BLaER1 treated with 17β-estradiol and CSF1 and Interleukin-3, amounts not matched to agents 10 nM and 100 nM (cell line): Measurements from ENCODE around the gene ROR1.

ENCODE experiments used
- H3K27ac ChIP-seq, 11 experiments: shearing (Covaris generic); formaldehyde crosslinking; 2 replicates each; pipeline ENCODE4 v1.8.1; 2022
- H3K27me3 ChIP-seq, 11 experiments: shearing (Covaris generic); formaldehyde crosslinking; 2 replicates each; pipeline ENCODE4 v1.8.1; 2022
- H3K36me3 ChIP-seq, 11 experiments: shearing (Covaris generic); formaldehyde crosslinking; 2 replicates each; pipeline ENCODE4 v1.8.1; 2022
- H3K4me1 ChIP-seq, 10 experiments: shearing (Covaris generic); formaldehyde crosslinking; 2 replicates each; pipeline ENCODE4 v1.8.1; 2022
- H3K4me2 ChIP-seq, 11 experiments: shearing (Covaris generic); formaldehyde crosslinking; 2 replicates each; pipeline ENCODE4 v1.8.1; 2022
- H3K4me3 ChIP-seq, 10 experiments: shearing (Covaris generic); formaldehyde crosslinking; 2 replicates each; pipeline ENCODE4 v1.8.1; 2022
- H3K9ac ChIP-seq, 11 experiments: shearing (Covaris generic); formaldehyde crosslinking; 2 replicates each; pipeline ENCODE4 v1.8.1; 2022
- H3K9me3 ChIP-seq, 11 experiments: shearing (Covaris generic); formaldehyde crosslinking; replicated peaks in 1 of 11; 2 replicates each; pipeline ENCODE4 v1.8.1; 2022
- H4K20me1 ChIP-seq, 11 experiments: shearing (Covaris generic); formaldehyde crosslinking; 2 replicates each; pipeline ENCODE4 v1.8.1; 2022
- Cebpa-rat ChIP-seq, 11 experiments: shearing (Covaris generic); IDR thresholded peaks; 2 replicates each; pipeline ENCODE4 v1.8.1; 2022

ROR1 gene

DNA sequence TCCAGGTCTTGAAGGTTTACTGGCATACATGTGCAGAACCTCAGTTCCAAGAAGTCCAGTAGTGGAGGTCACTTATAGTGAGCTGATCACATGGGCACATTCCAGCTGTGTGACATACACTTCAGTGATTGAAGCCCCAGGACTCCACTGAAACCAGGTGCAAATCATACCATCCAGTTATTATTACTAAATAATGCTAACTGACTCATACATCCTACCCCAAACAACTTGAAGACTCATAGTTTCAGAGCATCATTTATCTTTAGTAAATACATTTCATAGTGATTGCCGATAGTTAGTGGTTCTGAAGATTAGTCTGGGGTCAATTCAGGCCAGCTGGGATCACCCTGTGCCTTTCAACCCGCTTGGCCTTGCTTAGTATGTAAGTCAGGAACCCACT, 291.8 kb downstream of the ROR1 start:
- Histone ChIP-seq H3K4me3 (no peak overlapping the region), H3K4me2 (no peak overlapping the region), H3K27me3 (no peaks in the 10 kb centered on the region), H3K36me3 (no peaks in the 10 kb centered on the region), H3K9me3 (no peaks in the 10 kb centered on the region), H3K4me1 (peaks cover 0 to 16% (median 8%) of the 10 kb centered on the region in 10 experiments; a peak in 13 of 20 replicates), H3K27ac (no peak overlapping the region), H3K9ac (no peak overlapping the region), H4K20me1 (no peaks in the 10 kb centered on the region)
- TF ChIP-seq Cebpa-rat (IDR thresholded peaks at IDR 0.05): no peak

DNA sequence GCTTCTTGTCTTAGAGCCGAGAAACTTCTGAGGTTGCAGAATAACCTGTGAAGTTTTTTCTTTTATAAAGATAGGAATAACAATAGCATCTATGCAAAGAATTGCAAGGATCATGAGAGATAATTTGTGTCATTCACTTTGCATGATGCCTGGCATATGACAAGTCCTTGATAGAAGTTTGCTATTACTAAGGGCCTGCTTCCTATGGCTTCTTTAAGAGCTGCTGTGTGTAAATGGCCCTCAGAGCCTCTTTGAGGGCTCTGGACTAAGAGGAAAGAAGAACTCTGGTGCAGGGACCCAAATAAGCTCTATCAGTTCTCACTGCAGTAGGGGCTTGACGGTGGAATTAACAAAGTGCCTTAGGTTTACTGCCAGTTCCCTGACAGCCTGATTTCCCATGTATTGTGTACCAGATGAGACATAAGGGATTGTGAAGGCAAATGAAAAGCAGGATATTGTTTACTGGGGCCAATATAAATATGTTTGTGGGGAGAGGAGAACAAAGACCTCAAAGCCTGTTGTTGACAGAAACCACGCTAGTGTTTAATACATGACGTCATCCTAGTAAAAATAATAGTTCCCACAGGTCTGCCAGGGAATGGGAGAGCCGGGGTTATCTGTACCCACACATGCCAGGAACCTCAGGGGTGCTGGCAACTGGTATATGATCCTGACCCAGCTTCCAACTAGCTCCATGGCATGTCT, 298.4 kb downstream of the ROR1 start:
- H4K20me1 ChIP-seq: no peaks in the 10 kb centered on the region
- no peak overlapping the region for H3K9ac ChIP-seq
- H3K9me3 ChIP-seq: no peaks in the 10 kb centered on the region
- TF ChIP-seq Cebpa-rat (IDR thresholded peaks at IDR 0.05): no peak
- H3K36me3 ChIP-seq: no peaks in the 10 kb centered on the region
- H3K27me3 ChIP-seq: no peaks in the 10 kb centered on the region
- no peak overlapping the region for H3K4me2 ChIP-seq
- no peak overlapping the region for H3K27ac ChIP-seq
- H3K4me1 ChIP-seq: peaks cover 0 to 8% (median 2%) of the 10 kb centered on the region in 10 experiments; a peak in 6 of 20 replicates
- H3K4me3 ChIP-seq: no peak overlapping the region

DNA sequence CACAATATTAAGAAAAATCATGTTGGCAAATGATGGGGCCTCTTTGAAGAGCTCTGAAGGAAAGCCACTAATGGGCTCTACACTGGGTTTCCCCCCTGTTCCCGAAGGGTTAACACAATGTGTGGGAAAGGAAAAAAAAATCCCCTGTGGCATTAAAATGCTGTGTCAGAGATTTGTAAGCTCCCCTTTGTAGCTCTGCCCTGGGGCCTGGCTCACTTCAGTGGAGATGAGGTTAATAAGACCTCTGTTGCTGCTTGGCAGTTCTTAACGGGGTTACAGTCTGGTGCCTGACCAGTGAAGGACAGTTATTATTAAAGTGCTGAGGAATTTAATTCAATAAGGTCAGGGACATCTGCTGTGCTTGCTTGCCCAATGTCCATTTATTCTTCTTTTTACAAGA, 299.9 kb downstream of the ROR1 start:
- Histone ChIP-seq H3K4me1 (peaks cover 0 to 8% (median 2%) of the 10 kb centered on the region in 10 experiments; a peak in 6 of 20 replicates), H3K36me3 (no peaks in the 10 kb centered on the region), H3K9ac (no peak overlapping the region), H3K9me3 (no peaks in the 10 kb centered on the region), H3K27ac (no peak overlapping the region), H3K4me2 (no peak overlapping the region), H3K27me3 (no peaks in the 10 kb centered on the region), H3K4me3 (no peak overlapping the region), H4K20me1 (no peaks in the 10 kb centered on the region)
- no peak for TF ChIP-seq Cebpa-rat (IDR thresholded peaks at IDR 0.05)

DNA sequence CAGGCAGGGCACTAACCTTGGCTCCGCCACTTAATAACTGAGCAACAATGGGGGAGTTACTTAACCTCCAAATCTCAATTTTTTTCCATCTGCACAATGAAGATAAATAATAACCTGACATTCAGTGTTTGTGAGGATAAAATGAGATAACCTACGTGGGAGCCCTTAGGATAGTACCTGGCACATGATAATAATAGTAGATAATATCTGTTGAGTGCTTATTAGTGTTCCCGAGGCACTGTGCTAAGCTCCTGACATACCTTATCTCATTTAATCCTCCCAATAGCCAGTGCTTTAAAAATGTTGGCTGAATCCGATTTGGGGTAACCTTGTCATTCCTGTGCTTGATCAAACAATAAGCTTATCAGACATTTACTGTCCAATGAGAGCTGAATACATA, 300.9 kb downstream of the ROR1 start:
- H3K9me3 ChIP-seq: no peaks in the 10 kb centered on the region
- H3K4me1 ChIP-seq: no peaks in the 10 kb centered on the region
- no peaks in the 10 kb centered on the region for H4K20me1 ChIP-seq
- no peak overlapping the region for H3K27ac ChIP-seq
- H3K9ac ChIP-seq: no peak overlapping the region
- no peaks in the 10 kb centered on the region for H3K36me3 ChIP-seq
- no peak for TF ChIP-seq Cebpa-rat (IDR thresholded peaks at IDR 0.05)
- H3K27me3 ChIP-seq: no peaks in the 10 kb centered on the region
- no peak overlapping the region for H3K4me2 ChIP-seq
- no peak overlapping the region for H3K4me3 ChIP-seq

DNA sequence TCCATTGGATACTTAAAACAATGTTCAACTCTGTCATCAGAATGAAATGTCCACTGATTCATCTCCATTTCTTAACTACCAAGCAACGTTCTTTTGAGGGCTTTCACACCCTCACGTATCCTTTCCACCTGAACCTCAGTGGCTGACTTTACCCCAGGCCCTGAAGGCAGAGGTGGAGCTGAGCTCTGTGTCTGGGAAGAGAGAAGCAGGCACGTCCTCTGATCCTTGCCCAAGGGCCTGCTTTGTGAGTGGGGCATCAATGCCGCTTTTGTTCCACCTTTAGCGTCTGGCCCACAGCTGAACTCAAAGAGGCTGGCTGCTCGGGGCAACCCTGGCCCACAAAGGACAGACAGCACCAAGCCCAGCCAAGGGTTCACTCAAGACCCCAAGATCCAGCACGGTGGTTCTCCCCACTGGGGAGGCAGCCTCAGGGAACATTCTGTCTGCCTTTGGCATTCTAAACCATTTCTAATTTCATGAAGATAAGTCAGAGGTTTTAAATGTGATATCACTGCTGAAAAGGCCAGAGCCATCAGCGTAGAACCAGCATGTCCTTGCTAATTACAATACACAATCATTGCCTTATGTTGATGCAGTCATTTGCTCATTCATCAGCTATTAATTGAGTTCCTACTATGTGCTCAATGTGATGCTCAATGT, 303.6 kb downstream of the ROR1 start:
- Histone ChIP-seq H4K20me1 (no peaks in the 10 kb centered on the region), H3K4me2 (no peak overlapping the region), H3K4me1 (peaks cover 0 to 5% (median 0%) of the 10 kb centered on the region in 10 experiments; a peak in 1 of 20 replicates), H3K36me3 (no peaks in the 10 kb centered on the region), H3K9ac (no peak overlapping the region), H3K27me3 (no peaks in the 10 kb centered on the region), H3K9me3 (no peaks in the 10 kb centered on the region), H3K4me3 (no peak overlapping the region), H3K27ac (no peak overlapping the region)
- no peak for TF ChIP-seq Cebpa-rat (IDR thresholded peaks at IDR 0.05)

DNA sequence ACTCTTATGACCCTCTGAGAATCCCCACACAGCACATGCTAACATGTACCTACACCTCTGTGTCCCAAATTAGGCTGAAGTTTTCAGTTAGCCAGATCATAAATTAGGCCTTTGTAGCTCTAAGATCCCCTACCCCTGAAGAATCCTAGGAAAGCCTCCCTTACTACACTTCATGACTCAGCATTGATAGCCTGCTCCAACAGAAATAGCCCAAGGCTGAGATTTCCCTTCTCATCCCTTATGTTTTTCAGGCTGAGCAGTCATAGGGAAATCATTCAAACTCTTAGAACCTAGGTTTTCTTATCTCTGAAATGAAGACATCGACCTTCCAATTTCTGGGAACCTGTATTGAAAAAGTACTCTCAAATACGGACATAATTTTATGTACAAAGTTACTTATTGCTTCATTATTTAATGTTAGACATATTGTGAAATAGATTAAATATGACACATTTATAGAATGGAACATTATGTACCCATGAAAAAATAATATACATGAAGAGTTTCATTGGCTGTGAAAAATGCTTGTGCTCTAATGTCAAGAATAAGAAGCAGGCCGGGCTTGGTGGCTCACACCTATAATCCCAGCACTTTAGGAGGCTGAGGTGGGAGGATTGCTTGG, 307.2 kb downstream of the ROR1 start:
- Histone ChIP-seq H3K9me3 (no peaks in the 10 kb centered on the region), H3K4me3 (no peak overlapping the region), H3K27me3 (no peaks in the 10 kb centered on the region), H3K27ac (no peak overlapping the region), H4K20me1 (no peaks in the 10 kb centered on the region), H3K9ac (no peak overlapping the region), H3K36me3 (no peaks in the 10 kb centered on the region), H3K4me1 (peaks cover 0 to 7% (median 0%) of the 10 kb centered on the region in 10 experiments; a peak in 1 of 20 replicates), H3K4me2 (no peak overlapping the region)
- no peak for TF ChIP-seq Cebpa-rat (IDR thresholded peaks at IDR 0.05)

DNA sequence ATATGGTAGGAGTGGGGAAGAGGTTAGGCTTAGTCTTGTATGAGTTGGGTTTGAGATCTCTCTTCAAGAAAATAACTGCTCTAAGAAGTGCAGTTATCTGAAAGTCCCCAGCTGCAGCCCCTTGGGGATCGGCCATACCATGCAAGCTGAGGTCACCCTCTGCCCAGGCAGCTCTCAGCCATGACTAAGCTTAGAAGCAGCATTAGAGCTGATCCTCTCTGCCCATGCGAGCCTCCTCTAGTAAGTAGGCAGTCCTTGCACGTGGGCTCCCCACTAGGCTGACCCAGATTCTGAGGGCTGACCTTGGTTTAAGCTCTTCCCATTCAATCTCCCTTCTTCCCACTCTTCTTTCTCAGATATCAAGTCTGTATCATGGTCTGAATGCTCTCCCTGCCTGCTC, 308.6 kb downstream of the ROR1 start:
- TF ChIP-seq Cebpa-rat (IDR thresholded peaks at IDR 0.05): no peak
- no peaks in the 10 kb centered on the region for H3K36me3 ChIP-seq
- no peak overlapping the region for H3K27ac ChIP-seq
- no peak overlapping the region for H3K9ac ChIP-seq
- H3K4me2 ChIP-seq: no peak overlapping the region
- no peaks in the 10 kb centered on the region for H3K9me3 ChIP-seq
- no peaks in the 10 kb centered on the region for H4K20me1 ChIP-seq
- no peaks in the 10 kb centered on the region for H3K27me3 ChIP-seq
- peaks cover 0 to 7% (median 0%) of the 10 kb centered on the region in 10 experiments; a peak in 1 of 20 replicates for H3K4me1 ChIP-seq
- H3K4me3 ChIP-seq: no peak overlapping the region

DNA sequence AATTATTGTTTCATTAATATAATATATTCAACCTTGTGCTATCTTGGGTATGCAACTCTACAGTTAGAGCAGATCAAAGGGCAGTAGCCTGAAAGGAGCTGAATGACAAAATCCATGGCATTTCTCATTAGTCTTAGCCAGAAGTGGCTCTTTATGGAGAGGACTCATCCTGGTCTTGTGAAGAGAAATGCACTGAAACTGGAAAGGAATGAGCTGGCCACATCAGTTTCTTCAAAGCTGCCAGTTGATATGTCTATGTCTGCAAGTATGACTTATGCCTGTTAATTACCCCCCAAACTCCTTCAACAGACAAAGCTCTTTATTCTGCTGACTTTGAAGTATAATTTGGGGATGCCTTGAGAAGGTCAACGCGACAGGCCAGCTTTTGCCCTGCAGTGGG, 310.6 kb downstream of the ROR1 start:
- Histone ChIP-seq H4K20me1 (no peaks in the 10 kb centered on the region), H3K9me3 (0 out of 22 replicates have a peak, but pooled peaks cover 0 to 3% (median 0%) of the 10 kb centered on the region in 11 experiments), H3K4me1 (peaks cover 0 to 7% (median 0%) of the 10 kb centered on the region in 10 experiments; a peak in 1 of 20 replicates), H3K27me3 (no peaks in the 10 kb centered on the region), H3K4me2 (no peak overlapping the region), H3K4me3 (no peak overlapping the region), H3K9ac (no peak overlapping the region), H3K27ac (no peak overlapping the region), H3K36me3 (no peaks in the 10 kb centered on the region)
- no peak for TF ChIP-seq Cebpa-rat (IDR thresholded peaks at IDR 0.05)

DNA sequence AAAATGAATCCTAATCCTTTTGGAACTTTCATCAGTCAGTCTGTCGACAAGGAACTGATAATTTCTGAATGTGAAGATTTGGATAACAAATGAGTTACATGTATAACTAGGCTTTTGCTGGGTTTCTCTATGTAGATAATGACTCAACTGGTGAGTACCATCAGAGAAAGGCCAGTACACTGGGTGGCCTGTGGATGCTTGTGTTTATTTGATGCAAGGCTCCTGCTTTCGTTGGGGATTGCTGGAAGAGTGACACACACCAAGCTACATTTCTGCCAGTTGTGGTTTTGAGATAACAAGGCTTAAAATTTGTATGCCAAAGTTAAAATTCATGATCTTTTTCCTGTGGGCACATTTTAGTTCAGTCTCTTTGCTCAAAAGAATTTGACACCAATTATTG, 314.0 kb downstream of the ROR1 start:
- H3K4me1 ChIP-seq: no peaks in the 10 kb centered on the region
- no peak overlapping the region for H3K4me3 ChIP-seq
- TF ChIP-seq Cebpa-rat (IDR thresholded peaks at IDR 0.05): no peak
- no peaks in the 10 kb centered on the region for H3K27me3 ChIP-seq
- no peak overlapping the region for H3K4me2 ChIP-seq
- no peak overlapping the region for H3K9ac ChIP-seq
- H3K27ac ChIP-seq: no peak overlapping the region
- H3K9me3 ChIP-seq: 0 out of 22 replicates have a peak, but pooled peaks cover 0 to 7% (median 0%) of the 10 kb centered on the region in 11 experiments
- no peaks in the 10 kb centered on the region for H4K20me1 ChIP-seq
- no peaks in the 10 kb centered on the region for H3K36me3 ChIP-seq
